Activated gamma-delta T cell treated with Interleukin-2 at 50 U/mL for 16 hours (primary cell): Measurements from ENCODE around the gene KIAA1191.
"Not testable (repeated sequence)": the region's sequence is repeated elsewhere in the genome, so short reads cannot be mapped to it uniquely, and the experiment has no call there.

Source experiments
- DNase-seq: peaks from one replicate; pipeline ENCODE4 v3.0.0-alpha.2; 2020

Gene KIAA1191

GRCh38 chr5:176305356-176305755, 56.2 kb downstream of the KIAA1191 start:
- not testable (repeated sequence) for DNase-seq
